ENCODE results near the gene ABHD8. TPM values are rescaled to one million over a fixed set of nuclear protein-coding genes. Genes with fewer than 3 reads are reported as not detected.

The ABHD8 gene
- 13.1 TPM for polyA plus RNA-seq (2013, experiment 1 of 2; ENCODE audit: insufficient read length)
- polyA plus RNA-seq (2013, experiment 2 of 2; ENCODE audit: insufficient read length): 13.8 TPM

DNA sequence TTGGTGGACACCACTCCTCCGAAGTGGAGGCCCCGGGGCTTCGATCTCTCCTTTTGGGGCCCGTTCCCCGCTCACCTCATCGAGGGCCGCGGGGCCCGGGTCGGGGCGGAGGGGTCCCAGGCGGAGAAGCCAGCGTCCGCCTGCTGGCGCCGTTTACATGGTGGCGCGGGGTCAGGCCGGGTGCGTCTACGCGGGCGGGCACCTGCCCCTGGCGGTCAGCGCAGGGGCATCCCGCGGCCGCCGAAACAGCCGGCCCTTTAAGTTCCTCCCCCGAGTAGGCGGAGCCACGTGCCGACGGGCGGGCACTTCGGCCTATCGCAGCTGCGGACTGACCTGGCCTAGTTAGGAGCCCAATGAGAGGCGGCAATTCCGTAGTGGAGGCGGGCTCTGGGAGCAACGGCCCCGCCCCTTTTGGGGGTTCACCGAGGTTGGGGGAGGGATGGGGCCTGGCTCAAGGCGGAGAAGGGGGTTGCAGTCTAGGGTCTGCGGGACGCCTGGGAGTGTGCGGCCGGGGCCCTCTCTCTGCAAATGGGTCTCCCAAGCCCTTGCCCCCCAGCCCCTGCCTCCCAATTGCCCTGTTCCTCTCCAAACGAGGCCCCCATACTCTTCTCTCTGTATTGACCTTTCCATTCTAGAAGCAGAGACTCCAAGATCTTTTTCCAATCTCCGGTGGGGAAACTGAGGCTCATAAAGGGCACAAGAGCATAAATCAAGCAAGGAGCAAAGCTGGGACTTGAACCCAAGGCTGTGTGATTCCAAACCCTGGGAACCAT is at the start of gene ABHD8:
Gene ABHD8 (minus strand): TSS at position 259 of the 773 bp plus-strand sequence. CDS start 1,809 bp downstream, outside the sequence.
- peak; percentile 94 for DNase-seq

DNA sequence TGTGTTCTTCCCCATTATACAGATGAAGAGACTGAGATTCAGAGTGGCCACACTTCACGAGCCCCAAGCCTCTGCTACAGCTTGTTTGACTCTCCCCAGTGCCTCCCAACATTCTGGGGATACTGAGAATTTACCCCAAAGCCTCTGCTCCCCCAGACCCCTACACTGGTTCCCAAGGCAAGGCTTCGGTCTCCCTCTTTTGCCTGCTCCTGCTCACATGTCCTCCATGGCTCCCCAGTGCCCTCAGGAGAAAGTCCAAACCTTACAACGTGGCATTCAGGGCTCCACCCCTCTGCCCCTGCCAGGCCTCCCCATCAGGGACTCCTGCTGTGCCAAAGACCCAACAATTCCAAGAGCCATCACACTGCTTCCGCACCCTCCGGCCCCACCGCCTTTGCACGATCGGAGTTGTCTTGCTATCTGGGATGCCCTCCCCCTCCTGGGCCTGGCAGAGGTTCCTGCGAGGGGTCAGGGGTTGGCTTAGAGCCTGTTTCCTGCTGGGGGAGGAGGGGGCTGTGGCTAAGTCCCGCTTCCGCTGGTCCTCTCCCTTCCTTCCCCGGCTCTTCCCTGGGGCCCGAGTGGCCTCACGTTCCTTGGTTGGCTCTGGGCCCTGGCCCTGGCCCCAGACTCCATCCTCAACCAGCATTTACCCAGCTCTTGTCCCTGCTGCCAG is 49.5 kb upstream of the ABHD8 start:
- DNase-seq: no peak

DNA sequence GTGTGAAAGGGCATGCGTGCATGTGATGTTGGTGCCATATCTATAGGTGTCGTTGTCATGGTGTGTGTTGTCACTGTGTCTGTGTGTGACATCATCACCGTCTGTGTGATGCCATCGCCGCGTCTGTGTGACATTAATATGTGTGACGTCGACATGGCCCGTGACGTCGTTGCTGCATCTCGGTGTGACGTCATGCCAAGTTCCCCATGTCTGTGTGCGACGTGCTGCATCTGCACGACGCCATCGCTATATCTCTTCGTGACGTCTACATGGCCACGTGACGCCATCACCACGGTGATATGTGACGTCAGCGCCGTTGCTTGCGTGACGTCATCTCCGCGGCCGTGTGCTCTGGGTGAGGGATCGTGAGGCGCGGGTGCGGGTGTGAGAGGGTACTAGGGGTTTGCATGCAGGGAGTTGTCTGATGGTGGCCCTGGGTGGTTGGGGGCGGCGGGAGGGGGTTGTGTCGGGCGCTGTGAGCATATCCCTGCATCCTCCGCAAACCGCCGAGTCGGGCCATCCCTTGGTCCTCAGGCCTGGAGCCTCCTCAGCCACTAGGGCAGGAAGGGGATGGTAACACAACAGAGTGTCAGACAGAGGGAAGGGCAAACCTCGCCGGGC is 48.7 kb upstream of the ABHD8 start:
- no peak for DNase-seq

- peak; percentile 49 for DNase-seq
These were observed 45.5 kb upstream of the ABHD8 start for GRCh38 chr19:17348700-17349099.

- DNase-seq: no peak
These were observed 44.7 kb upstream of the ABHD8 start for GRCh38 chr19:17347877-17348276.

- DNase-seq: no peak
These were observed 44.1 kb upstream of the ABHD8 start for GRCh38 chr19:17347361-17347760.

DNA sequence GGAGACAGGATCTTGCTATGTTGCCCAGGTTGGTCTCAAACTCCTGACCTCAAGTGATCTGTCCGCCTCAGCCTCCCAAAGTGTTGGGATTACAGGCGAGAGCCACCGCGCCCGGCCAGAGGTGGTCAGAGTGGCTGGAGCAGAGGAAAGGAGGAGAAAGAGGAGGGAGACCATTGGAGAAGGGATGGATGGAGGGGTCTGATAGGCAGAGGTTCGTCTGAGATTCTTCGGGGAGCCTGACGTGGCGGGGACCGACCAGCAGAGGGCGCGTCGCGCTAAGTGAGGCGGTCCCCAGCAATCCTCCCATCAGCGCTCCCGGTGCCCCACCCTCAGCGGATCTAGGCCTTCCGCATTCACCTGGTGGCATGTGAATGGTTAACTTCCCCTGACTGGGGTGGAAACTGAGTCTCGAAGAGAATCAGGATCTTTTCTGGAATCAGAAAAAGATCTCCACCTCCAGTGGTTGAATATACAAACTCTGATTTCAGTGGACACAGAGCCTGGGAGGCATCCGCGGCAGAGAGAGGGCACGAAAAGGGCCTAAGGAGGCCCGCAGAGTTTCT is 43.0 kb upstream of the ABHD8 start:
- DNase-seq: peak; percentile 45

DNA sequence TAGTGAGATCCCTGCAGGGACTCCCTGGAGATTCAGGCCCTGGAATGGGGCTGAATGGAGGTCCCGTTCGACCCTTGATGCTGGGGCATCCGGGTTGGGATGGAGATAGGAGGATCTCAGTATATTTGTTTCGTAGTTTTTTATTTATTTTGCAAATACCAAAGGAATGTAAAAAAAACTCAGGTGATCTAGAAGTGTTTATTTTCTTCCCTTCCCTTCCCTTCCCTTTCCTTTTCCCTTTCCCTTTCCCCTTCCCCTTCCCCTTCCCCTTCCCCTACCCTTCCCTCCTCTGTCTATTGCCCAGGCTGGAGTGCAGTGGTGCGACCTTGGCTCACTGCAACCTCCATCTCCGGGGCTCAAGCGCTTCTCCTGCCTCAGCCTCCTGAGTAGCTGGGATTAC is 38.6 kb upstream of the ABHD8 start:
- no peak for DNase-seq

GRCh38 chr19:17341386-17341785 is 38.2 kb upstream of the ABHD8 start:
- no peak for DNase-seq

DNA sequence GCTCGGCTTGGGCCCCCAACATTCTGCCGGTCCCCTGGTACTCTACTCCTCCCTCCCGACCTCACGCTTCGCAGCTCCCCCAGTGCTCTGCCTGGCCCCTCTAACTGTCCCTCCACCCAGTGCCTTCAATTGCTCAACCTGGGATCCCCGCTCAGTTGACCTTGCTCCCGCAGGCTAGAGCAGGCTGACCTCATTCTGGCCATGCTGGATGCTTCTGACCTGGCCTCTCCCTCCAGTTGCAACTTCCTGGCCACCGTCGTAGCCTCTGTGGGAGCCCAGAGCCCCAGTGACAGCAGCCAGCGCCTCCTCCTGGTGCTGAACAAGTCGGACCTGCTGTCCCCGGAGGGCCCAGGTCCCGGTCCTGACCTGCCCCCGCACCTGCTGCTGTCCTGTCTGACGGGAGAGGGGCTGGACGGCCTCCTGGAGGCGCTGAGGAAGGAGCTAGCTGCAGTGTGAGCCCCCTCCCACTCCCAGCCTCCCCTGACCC is 37.7 kb upstream of the ABHD8 start:
- no peak for DNase-seq

GRCh38 chr19:17340302-17340870 is 37.2 kb upstream of the ABHD8 start:
- no peak for DNase-seq

- no peak for DNase-seq
These were observed 36.0 kb upstream of the ABHD8 start for GRCh38 chr19:17339088-17339741.

DNA sequence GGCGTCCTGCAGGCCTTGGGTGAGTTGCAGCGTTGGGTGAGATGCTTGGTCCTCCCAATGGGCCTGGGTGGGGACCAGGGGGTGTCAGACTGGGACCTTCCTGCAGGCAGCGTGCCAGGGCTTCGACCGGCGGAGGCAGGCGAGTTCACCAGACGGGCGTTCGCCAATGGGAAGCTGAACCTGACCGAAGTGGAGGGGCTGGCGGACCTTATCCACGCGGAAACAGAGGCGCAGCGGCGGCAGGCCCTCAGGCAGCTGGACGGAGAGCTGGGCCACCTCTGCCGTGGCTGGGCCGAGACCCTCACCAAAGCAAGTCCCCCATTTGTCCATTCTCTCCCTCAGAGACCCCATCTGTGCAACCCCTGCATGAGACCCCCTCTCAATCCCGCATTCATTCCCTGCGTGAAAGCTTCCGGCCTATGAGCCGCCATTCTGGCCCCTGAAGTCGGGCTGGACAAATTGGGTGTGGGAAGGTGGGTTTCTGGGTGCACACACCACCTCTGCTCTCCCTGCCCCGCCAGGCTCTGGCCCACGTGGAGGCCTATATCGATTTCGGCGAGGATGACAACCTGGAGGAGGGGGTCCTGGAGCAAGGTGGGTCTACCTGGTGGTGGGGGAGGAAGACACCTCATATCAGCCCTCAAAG is 35.3 kb upstream of the ABHD8 start:
- no peak for DNase-seq

DNA sequence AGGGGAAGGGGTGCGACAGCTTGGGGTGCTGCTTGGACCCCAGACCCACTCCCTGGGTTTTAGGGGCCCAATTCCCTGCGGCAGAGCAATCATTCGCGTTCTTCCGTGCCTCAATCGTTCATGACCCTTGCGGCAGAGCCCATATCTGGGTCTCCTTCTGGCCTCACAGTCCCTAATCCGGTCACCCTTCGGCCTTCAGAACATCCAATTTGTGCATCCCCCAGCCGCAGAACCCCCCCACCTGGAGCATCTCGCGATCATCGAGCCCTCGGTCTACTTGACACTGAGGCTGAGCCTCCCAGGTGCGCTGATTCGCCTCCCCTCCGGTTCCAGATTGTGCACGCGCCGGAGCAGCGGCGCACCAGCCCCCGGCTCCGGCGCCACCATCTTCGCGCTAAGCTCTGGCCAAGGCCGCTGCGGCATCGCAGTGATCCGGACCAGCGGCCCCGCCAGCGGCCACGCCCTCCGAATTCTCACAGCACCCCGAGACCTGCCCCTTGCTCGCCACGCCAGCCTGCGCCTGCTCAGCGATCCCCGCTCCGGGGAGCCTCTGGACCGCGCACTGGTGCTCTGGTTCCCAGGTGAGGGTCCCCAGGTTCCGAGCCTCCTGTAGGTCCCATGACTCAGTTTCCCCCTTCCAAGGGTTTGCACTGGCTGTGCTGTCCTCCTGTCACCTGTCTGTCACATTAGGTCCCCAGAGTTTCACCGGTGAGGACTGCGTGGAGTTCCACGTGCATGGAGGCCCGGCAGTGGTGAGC is 34.6 kb upstream of the ABHD8 start:
- DNase-seq: no peak

GRCh38 chr19:17336872-17337674 is 33.8 kb upstream of the ABHD8 start, which contains the start of gene GTPBP3:
Gene GTPBP3 (plus strand): TSS chr19:17337553. CDS start chr19:17337612, 59 bp downstream.
- peak; percentile 98 for DNase-seq

- no peak for DNase-seq
These were observed 32.4 kb upstream of the ABHD8 start for GRCh38 chr19:17335575-17335974.

- DNase-seq: peak; percentile 99
These were observed 31.5 kb upstream of the ABHD8 start, which contains the start of gene ANO8 for GRCh38 chr19:17334414-17335409. Gene ANO8 (minus strand): TSS chr19:17334855. CDS start chr19:17334670, 185 bp downstream.
